Gastrocnemius medialis (tissue), 4 donors: Measurements from ENCODE around the gene GPX3. TPM values are rescaled to one million over a fixed set of nuclear protein-coding genes. Genes with fewer than 3 reads are reported as not detected.

ENCODE experiments used
- ATAC-seq, 2 donors: fragments of 150-250 bp; one replicate each; pipeline ENCODE4 v1.9.1; 2016
- DNase-seq, 2 donors: peaks; one replicate each; pipeline ENCODE4 v3.0.0-alpha.2; 2019
- H3K27ac ChIP-seq, 4 donors: fragments of 200-600 bp; sonication (generic); 1 replicate in 1 of 4; 2 replicates in 3 of 4; pipeline ENCODE4 v1.5.1; 2016 to 2018; ENCODE audit warnings: mild to moderate bottlenecking in 2 of 4, moderate library complexity in 1 of 4
- H3K27me3 ChIP-seq, 3 donors: fragments of 200-600 bp; sonication (generic) in 2 of 3; 1 replicate in 1 of 3; 2 replicates in 2 of 3; pipeline versions ENCODE4 v1.5.1 to v1.6.0; 2016 to 2019; ENCODE audit warnings: mild to moderate bottlenecking in 1 of 3, moderate library complexity in 1 of 3
- H3K36me3 ChIP-seq, 2 donors: fragments of 200-600 bp; sonication (generic) in 1 of 2; one replicate each; pipeline ENCODE4 v1.5.1; 2017 to 2018
- H3K4me1 ChIP-seq, 2 donors: fragments of 200-600 bp; sonication (generic) in 1 of 2; one replicate each; pipeline ENCODE4 v1.5.1; 2016 to 2017; ENCODE audit warnings: mild to moderate bottlenecking in 2 of 2
- H3K4me3 ChIP-seq, 4 donors: fragments of 200-600 bp; sonication (generic) in 3 of 4; 1 replicate in 1 of 4; 2 replicates in 3 of 4; pipeline ENCODE4 v1.5.1; 2016 to 2019; ENCODE audit warnings: mild to moderate bottlenecking in 2 of 4
- H3K9me3 ChIP-seq, 3 donors: fragments of 200-600 bp; sonication (generic) in 2 of 3; 1 replicate in 1 of 3; 2 replicates in 2 of 3; pipeline ENCODE4 v1.5.1; 2016 to 2019
- POLR2A ChIP-seq, 2 donors: fragments of 450-650 bp; IDR thresholded peaks; one replicate each; pipeline ENCODE4 v1.6.1; 2017; ENCODE audit warnings: antibody characterized with exemption in 2 of 2, mild to moderate bottlenecking in 2 of 2, moderate library complexity in 2 of 2
- in situ Hi-C, 4 donors: fragments of 200-750 bp; cut with MboI; loops; one replicate each; pipeline versions ENCODE4 v1.15.0 to v1.8.0; 2017; ENCODE audit warnings: low sequenced_read_pairs in 4 of 4
- intact Hi-C: fragments of 100-400 bp; cut with DNase I; formaldehyde crosslinking; loops from one replicate; pipeline ENCODE4 v1.15.1; 2023; ENCODE audit warnings: low total_unique reads
- total RNA-seq, 4 donors: library from RNA; depleted of rRNA; stranded (reverse); fragments of >200 nt; gene quantifications; one replicate each; pipeline versions ENCODE4 v1.1.0 to v1.2.3, GENCODE V29; 2016
- TF ChIP-seq, protein P1 (sequence below), 5 experiments: fragments of 450-650 bp in 3 of 5; fragments of 200-600 bp in 2 of 5; sonication (generic) in 2 of 5; IDR thresholded peaks in 4 of 5; conservative IDR thresholded peaks in 1 of 5; 1 replicate in 4 of 5; 2 replicates in 1 of 5; pipeline ENCODE4 v1.5.1; 2016 to 2019; ENCODE audit warnings: antibody characterized with exemption in 5 of 5, mild to moderate bottlenecking in 3 of 5, moderate library complexity in 3 of 5

The GPX3 gene
- total RNA-seq, 4 donors from 2014 or later = 504 to 1,227 (median 655) TPM

DNA sequence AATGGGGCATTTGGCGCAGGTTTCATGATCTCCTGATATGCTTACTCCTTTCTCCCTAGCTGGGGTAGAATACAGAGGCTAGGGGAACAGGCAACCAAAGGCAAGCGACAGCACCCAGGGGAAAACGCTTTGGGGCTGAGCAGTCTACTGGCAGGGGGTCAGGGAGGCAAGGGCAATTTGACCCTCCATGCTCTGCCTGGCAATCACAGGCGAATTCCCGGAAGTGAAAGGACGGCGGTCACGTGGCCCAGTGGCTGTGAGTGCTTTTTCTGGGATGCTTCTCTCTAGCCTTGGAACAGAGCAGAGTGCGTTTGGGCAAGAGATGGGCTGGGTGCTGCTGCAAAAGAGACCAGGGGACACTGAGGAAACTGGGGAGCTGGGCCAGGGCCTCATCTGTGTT is 5.7 kb downstream of the GPX3 start:
- in situ Hi-C loops = no loop called here
- Histone ChIP-seq H3K9me3 (no peaks in the 10 kb centered on the region), H3K4me1 (peaks cover 75 to 84% of the 10 kb centered on the region in 2 donors), H3K27ac (peak overlapping the region; percentile 94 to 99 (median 96)), H3K27me3 (no peaks in the 10 kb centered on the region), H3K36me3 (peaks cover 3 to 44% of the 10 kb centered on the region in 2 donors), H3K4me3 (peak overlapping the region in 3 of 4 donors; percentile 84 to 95 (median 93))
- ATAC-seq = no peak
- DNase-seq = peak in 1 of 2 donors; percentile 45
- TF ChIP-seq POLR2A (IDR thresholded peaks at IDR 0.05) = no peak
- TF ChIP-seq, protein P1, sequence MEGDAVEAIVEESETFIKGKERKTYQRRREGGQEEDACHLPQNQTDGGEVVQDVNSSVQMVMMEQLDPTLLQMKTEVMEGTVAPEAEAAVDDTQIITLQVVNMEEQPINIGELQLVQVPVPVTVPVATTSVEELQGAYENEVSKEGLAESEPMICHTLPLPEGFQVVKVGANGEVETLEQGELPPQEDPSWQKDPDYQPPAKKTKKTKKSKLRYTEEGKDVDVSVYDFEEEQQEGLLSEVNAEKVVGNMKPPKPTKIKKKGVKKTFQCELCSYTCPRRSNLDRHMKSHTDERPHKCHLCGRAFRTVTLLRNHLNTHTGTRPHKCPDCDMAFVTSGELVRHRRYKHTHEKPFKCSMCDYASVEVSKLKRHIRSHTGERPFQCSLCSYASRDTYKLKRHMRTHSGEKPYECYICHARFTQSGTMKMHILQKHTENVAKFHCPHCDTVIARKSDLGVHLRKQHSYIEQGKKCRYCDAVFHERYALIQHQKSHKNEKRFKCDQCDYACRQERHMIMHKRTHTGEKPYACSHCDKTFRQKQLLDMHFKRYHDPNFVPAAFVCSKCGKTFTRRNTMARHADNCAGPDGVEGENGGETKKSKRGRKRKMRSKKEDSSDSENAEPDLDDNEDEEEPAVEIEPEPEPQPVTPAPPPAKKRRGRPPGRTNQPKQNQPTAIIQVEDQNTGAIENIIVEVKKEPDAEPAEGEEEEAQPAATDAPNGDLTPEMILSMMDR (IDR thresholded peaks at IDR 0.05 in 4 of 5, conservative IDR thresholded peaks at IDR 0.05 in 1 of 5) = no peak
- intact Hi-C loops = loop anchor here (10.0 kb wide), 1 partner anchor 371 kb away; no protein-coding TSS in a partner anchor

DNA sequence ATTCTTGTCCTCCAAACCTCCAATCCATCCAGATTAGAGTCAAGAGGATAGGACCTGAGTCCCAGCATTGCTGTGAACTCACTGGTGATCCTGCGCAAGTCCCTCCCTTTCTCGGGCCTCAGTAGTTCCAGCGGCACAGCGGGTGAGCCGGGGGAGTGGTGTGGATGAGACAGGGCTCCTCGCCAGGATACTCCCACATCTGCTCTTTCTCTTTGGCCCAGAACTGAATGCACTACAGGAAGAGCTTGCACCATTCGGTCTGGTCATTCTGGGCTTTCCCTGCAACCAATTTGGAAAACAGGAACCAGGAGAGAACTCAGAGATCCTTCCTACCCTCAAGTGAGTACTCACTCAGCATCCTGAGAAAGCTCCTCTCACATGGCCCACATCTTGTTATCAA is 6.3 kb downstream of the GPX3 start:
- Histone ChIP-seq H3K4me1 (peaks cover 78 to 83% of the 10 kb centered on the region in 2 donors), H3K4me3 (peak overlapping the region in 1 of 4 donors; percentile 95), H3K36me3 (peaks cover 3 to 50% of the 10 kb centered on the region in 2 donors), H3K9me3 (no peaks in the 10 kb centered on the region), H3K27me3 (no peaks in the 10 kb centered on the region), H3K27ac (peak overlapping the region; percentile 94 to 99 (median 96))
- intact Hi-C loops (loop anchor here (10.0 kb wide), 1 partner anchor 372 kb away; no protein-coding TSS in a partner anchor), in situ Hi-C loops (no loop called here)
- ATAC-seq (no peak), DNase-seq (peak in 1 of 2 donors; percentile 60)
- TF ChIP-seq POLR2A (IDR thresholded peaks at IDR 0.05) = no peak
- TF ChIP-seq, protein P1 (IDR thresholded peaks at IDR 0.05 in 4 of 5, conservative IDR thresholded peaks at IDR 0.05 in 1 of 5) = no peak

DNA sequence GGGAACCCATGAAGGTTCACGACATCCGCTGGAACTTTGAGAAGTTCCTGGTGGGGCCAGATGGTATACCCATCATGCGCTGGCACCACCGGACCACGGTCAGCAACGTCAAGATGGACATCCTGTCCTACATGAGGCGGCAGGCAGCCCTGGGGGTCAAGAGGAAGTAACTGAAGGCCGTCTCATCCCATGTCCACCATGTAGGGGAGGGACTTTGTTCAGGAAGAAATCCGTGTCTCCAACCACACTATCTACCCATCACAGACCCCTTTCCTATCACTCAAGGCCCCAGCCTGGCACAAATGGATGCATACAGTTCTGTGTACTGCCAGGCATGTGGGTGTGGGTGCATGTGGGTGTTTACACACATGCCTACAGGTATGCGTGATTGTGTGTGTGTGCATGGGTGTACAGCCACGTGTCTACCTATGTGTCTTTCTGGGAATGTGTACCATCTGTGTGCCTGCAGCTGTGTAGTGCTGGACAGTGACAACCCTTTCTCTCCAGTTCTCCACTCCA is 7.6 kb downstream of the GPX3 start:
- in situ Hi-C loops = no loop called here
- H3K27ac ChIP-seq = peak overlapping the region; percentile 94 to 99 (median 96)
- TF ChIP-seq, protein P1 (IDR thresholded peaks at IDR 0.05 in 4 of 5, conservative IDR thresholded peaks at IDR 0.05 in 1 of 5) = no peak
- TF ChIP-seq POLR2A (IDR thresholded peaks at IDR 0.05) = no peak
- H3K36me3 ChIP-seq = peaks cover 3 to 62% of the 10 kb centered on the region in 2 donors
- H3K4me3 ChIP-seq = no peak overlapping the region
- DNase-seq = peak in 1 of 2 donors; percentile 24
- no peaks in the 10 kb centered on the region for H3K9me3 ChIP-seq
- no peak for ATAC-seq
- H3K27me3 ChIP-seq = no peaks in the 10 kb centered on the region
- intact Hi-C loops = loop anchor here (10.0 kb wide), 1 partner anchor 373 kb away; no protein-coding TSS in a partner anchor
- H3K4me1 ChIP-seq = peaks cover 67 to 71% of the 10 kb centered on the region in 2 donors

DNA sequence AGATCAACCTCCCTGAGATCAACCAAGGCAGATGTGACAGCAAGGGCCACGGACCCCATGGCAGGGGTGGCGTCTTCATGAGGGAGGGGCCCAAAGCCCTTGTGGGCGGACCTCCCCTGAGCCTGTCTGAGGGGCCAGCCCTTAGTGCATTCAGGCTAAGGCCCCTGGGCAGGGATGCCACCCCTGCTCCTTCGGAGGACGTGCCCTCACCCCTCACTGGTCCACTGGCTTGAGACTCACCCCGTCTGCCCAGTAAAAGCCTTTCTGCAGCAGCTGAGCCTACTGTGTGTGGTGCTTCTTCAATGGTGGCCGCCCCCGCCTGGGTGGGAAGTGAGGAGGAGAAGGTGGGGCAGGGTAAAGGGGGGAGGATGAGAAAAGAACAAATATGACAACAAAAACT is 8.3 kb downstream of the GPX3 start:
- Histone ChIP-seq H3K4me3 (no peak overlapping the region), H3K9me3 (no peaks in the 10 kb centered on the region), H3K36me3 (peaks cover 3 to 69% of the 10 kb centered on the region in 2 donors), H3K4me1 (peaks cover 60 to 64% of the 10 kb centered on the region in 2 donors), H3K27ac (peak overlapping the region; percentile 88 to 99 (median 94)), H3K27me3 (no peaks in the 10 kb centered on the region)
- intact Hi-C loops (loop anchor here (10.0 kb wide), 1 partner anchor 374 kb away; no protein-coding TSS in a partner anchor), in situ Hi-C loops (no loop called here)
- DNase-seq (peak; percentile 46 to 53), ATAC-seq (no peak)
- TF ChIP-seq POLR2A (IDR thresholded peaks at IDR 0.05) = no peak
- TF ChIP-seq, protein P1 (IDR thresholded peaks at IDR 0.05 in 4 of 5, conservative IDR thresholded peaks at IDR 0.05 in 1 of 5) = no peak
